Esophagus squamous epithelium (tissue), 5 donors: Measurements from ENCODE around the gene OBSCN. TPM values are rescaled to one million over a fixed set of nuclear protein-coding genes. Genes with fewer than 3 reads are reported as not detected.

Experiments used
- DNase-seq: peaks from one replicate; lab custom pipeline; 2025; lab: John Stamatoyannopoulos, UW
- H3K27ac ChIP-seq, 4 donors: fragments of 200-600 bp; sonication (generic); one replicate each; pipeline ENCODE4 v1.5.1; 2016 to 2019; ENCODE audit warnings: mild to moderate bottlenecking in 1 of 4
- H3K27me3 ChIP-seq, 4 donors: fragments of 200-600 bp; sonication (generic); 1 replicate in 3 of 4; 2 replicates in 1 of 4; pipeline versions ENCODE4 v1.5.1 to v1.6.0; 2017 to 2021; ENCODE audit warnings: antibody characterized with exemption in 1 of 4
- H3K36me3 ChIP-seq, 3 donors: fragments of 200-600 bp; sonication (generic); one replicate each; pipeline ENCODE4 v1.5.1; 2016 to 2019
- H3K4me1 ChIP-seq, 3 donors: fragments of 200-600 bp; sonication (generic); one replicate each; pipeline ENCODE4 v1.5.1; 2017 to 2019
- H3K4me3 ChIP-seq, 4 donors: fragments of 200-600 bp; sonication (generic); 1 replicate in 3 of 4; 2 replicates in 1 of 4; pipeline ENCODE4 v1.5.1; 2016 to 2019; ENCODE audit warnings: mild to moderate bottlenecking in 2 of 4, moderate library complexity in 1 of 4
- H3K9me3 ChIP-seq, 3 donors: fragments of 200-600 bp; sonication (generic); one replicate each; pipeline ENCODE4 v1.5.1; 2016 to 2019
- POLR2A ChIP-seq, 4 donors: fragments of 450-650 bp; IDR thresholded peaks; one replicate each; pipeline ENCODE4 v1.6.1; 2017; ENCODE audit warnings: antibody characterized with exemption in 4 of 4, mild to moderate bottlenecking in 4 of 4, moderate library complexity in 3 of 4
- WGBS, 2 donors: methylation state at CpG; one replicate each; pipeline ENCODE4 v1.1.5; 2018; 5-methylcytosine and 5-hydroxymethylcytosine counted together
- intact Hi-C: fragments of 100-400 bp; cut with DNase I; formaldehyde crosslinking; loops from one replicate; pipeline ENCODE4 v1.15.0; 2022
- total RNA-seq, 4 donors: library from RNA; depleted of rRNA; stranded (reverse); fragments of >200 nt; gene quantifications; one replicate each; pipeline ENCODE4 v1.1.0, GENCODE V29; 2016
- TF ChIP-seq, protein P1 (sequence below), 6 experiments: fragments of 450-650 bp in 4 of 6; fragments of 200-600 bp in 2 of 6; sonication (generic) in 2 of 6; IDR thresholded peaks; one replicate each; pipeline ENCODE4 v1.5.1; 2016 to 2019; ENCODE audit warnings: antibody characterized with exemption in 6 of 6, mild to moderate bottlenecking in 4 of 6, moderate library complexity in 4 of 6
- donor health status: DM: yes; HTN: yes; CAD: no.

The OBSCN gene
- total RNA-seq, 4 donors from 2014 or later, result 4.0 to 53.2 (median 13.8) TPM

DNA sequence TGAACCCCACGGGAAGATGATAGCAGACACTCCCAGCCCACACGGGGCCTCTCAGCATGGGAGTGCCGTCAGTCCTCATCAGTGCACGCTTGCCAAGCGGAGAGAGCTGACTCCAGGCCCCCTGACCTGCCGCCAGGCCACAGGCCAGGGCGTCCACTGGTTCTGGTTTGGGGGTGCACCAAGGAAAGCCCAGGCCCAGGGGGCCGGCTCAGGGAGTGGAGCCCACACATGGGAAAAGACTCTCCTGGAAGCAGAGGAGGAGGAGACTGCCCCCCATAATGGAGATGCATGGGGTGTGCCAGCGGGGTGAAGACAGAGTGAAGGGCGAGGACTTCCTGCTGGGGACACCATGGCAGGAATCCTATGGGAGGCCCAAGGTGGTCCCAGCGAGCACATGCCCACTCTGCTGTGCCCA lies 192.4 kb downstream of the OBSCN start:
- no peak overlapping the region for H3K4me3 ChIP-seq
- no peaks in the 10 kb centered on the region for H3K9me3 ChIP-seq
- no peak for DNase-seq
- intact Hi-C loops, result no loop called here
- 76 to 100% methylated on average over 2 to 4 of the region's 11 CpGs for WGBS, 2 donors
- H3K27me3 ChIP-seq, result no peaks in the 10 kb centered on the region
- no peak overlapping the region for H3K27ac ChIP-seq
- H3K36me3 ChIP-seq, result peaks cover 11 to 82% (median 27%) of the 10 kb centered on the region in 3 donors
- peaks cover 21 to 46% (median 30%) of the 10 kb centered on the region in 3 donors for H3K4me1 ChIP-seq
- TF ChIP-seq, protein P1, sequence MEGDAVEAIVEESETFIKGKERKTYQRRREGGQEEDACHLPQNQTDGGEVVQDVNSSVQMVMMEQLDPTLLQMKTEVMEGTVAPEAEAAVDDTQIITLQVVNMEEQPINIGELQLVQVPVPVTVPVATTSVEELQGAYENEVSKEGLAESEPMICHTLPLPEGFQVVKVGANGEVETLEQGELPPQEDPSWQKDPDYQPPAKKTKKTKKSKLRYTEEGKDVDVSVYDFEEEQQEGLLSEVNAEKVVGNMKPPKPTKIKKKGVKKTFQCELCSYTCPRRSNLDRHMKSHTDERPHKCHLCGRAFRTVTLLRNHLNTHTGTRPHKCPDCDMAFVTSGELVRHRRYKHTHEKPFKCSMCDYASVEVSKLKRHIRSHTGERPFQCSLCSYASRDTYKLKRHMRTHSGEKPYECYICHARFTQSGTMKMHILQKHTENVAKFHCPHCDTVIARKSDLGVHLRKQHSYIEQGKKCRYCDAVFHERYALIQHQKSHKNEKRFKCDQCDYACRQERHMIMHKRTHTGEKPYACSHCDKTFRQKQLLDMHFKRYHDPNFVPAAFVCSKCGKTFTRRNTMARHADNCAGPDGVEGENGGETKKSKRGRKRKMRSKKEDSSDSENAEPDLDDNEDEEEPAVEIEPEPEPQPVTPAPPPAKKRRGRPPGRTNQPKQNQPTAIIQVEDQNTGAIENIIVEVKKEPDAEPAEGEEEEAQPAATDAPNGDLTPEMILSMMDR (IDR thresholded peaks at IDR 0.05), result no peak
- no peak for TF ChIP-seq POLR2A (IDR thresholded peaks at IDR 0.05)

DNA sequence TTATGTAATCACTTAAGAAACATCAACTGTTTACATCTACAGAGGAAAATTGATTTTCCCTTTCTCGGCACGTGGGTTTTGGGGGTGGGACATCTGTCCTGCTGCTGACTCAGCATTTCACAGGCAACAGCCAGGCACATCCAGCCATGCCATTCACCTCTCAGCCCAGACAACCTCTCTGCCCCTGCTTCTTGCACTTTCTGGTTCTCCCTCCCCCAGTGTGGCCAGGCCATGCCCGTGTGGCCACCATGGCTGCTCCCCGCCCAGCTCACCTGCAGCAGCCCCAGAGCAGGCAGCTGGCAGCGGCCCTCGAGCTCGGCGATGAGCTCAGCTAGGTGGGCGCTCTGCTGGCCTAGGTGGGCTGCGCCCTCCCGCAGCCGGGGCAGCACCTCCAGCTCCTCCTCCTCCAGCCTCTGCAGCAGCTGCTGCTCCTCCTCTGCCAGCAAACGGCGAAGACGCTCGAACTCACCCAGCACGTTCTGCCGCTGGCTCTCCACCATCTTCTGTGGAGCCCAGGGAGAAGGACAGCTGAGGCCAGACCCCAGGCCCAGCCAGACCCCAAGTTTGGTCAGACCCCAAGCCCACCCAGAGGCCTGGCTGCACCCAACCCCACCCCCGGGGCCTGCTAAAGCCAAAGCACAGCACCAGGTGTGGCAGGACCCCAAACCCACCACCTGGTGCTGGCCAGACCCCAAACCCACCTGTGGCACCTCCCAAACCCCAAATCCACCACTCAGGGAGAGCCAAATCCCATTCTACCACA lies 193.0 kb downstream of the OBSCN start:
- Histone ChIP-seq H3K4me1 (peaks cover 27 to 52% (median 37%) of the 10 kb centered on the region in 3 donors), H3K36me3 (peaks cover 10 to 76% (median 25%) of the 10 kb centered on the region in 3 donors), H3K9me3 (no peaks in the 10 kb centered on the region), H3K4me3 (no peak overlapping the region), H3K27ac (no peak overlapping the region), H3K27me3 (no peaks in the 10 kb centered on the region)
- DNase-seq, result no peak
- TF ChIP-seq, protein P1 (IDR thresholded peaks at IDR 0.05), result no peak
- TF ChIP-seq POLR2A (IDR thresholded peaks at IDR 0.05), result no peak
- intact Hi-C loops, result no loop called here
- 53 to 60% methylated on average over 2 of the region's 19 CpGs for WGBS, 2 donors

DNA sequence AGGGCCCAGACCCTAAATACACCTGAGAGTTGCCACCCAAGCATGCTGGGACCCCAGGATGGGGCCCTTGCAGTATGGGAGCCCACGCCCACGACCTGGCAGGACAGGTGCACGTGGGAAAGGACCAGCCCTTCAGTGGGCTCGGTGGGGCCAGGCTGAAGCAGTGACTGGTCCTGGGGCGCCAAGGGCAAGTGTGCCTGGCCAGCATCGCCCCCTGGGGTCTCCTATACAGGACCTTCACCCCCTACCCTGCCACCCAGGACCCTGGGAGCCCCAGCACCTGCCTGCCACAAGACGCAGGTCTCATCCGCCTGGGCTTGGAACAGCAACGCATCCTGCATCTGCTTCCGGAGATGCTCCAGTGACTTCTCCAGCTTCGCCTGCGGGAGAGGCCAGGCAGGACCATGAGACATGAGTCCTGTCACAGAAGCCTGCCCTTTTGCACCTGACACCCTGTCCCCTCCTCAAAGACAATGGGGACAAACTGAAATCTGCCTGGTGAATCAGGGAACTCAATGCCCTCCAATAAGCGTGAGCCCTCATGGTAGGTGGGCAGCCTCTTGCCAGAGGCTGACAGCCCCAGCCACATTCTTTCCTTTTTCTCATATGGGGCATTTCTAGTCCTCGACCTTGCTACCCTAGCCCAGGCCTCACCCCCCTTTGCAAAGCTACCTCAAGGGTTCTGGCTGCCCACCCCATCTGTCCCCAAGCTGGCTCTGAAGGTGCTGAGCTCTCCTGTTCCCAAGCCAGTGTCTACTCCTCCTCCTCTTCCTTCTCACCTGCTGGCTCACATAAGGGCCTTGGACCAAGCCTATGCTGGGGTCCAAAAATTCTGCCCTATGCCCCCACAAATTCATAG lies 194.2 kb downstream of the OBSCN start:
- intact Hi-C loops, result no loop called here
- no peak for DNase-seq
- peaks cover 0 to 64% (median 13%) of the 10 kb centered on the region in 3 donors for H3K36me3 ChIP-seq

DNA sequence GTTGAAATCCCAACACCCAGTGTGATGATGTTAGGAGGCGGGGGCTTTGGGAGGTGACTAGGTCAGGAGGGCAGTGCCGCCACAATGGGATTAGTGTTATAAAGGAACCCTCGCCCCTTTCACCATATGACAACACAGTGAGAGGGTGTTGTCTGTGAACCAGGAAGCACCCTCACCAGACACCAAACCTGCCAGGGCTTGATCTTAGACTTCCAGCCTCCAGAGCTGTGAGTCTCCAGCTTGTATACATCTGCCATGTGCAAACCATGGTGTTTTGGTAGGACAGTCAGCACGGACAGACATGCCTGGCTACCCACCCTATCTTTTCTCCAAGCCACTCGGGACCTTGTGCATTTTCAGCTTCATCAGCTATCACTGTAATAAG lies 194.8 kb downstream of the OBSCN start:
- WGBS, 2 donors, result 58 to 62% methylated on average over 2 to 5 of the region's 5 CpGs
- Histone ChIP-seq H3K9me3 (no peaks in the 10 kb centered on the region), H3K27me3 (no peaks in the 10 kb centered on the region), H3K27ac (peak overlapping the region; percentile 31 to 65 (median 51)), H3K4me3 (no peak overlapping the region), H3K36me3 (peaks cover 0 to 58% (median 8%) of the 10 kb centered on the region in 3 donors), H3K4me1 (peaks cover 35 to 60% (median 40%) of the 10 kb centered on the region in 3 donors)
- intact Hi-C loops, result no loop called here
- TF ChIP-seq, protein P1 (IDR thresholded peaks at IDR 0.05), result no peak
- DNase-seq, result no peak

More for the DNA sequence above, 194.2 kb downstream of the OBSCN start:
- Histone ChIP-seq H3K27me3 (no peaks in the 10 kb centered on the region), H3K4me1 (peaks cover 29 to 54% (median 37%) of the 10 kb centered on the region in 3 donors), H3K9me3 (no peaks in the 10 kb centered on the region), H3K4me3 (no peak overlapping the region), H3K27ac (peak overlapping the region; percentile 31 to 65 (median 51))
- 82 to 94% methylated on average over 4 to 6 of the region's 14 CpGs for WGBS, 2 donors
- no peak for TF ChIP-seq POLR2A (IDR thresholded peaks at IDR 0.05)
- TF ChIP-seq, protein P1 (IDR thresholded peaks at IDR 0.05), result no peak
